Measurements from ENCODE around the gene EBF3. TPM values are rescaled to one million over a fixed set of nuclear protein-coding genes. Genes with fewer than 3 reads are reported as not detected.
A peak's percentile ranks its signal among the peaks of the same experiment; 100 is the strongest.

EBF3 gene
- total RNA-seq, 1 experiment from 2014 or later, result 0.22 TPM

DNA sequence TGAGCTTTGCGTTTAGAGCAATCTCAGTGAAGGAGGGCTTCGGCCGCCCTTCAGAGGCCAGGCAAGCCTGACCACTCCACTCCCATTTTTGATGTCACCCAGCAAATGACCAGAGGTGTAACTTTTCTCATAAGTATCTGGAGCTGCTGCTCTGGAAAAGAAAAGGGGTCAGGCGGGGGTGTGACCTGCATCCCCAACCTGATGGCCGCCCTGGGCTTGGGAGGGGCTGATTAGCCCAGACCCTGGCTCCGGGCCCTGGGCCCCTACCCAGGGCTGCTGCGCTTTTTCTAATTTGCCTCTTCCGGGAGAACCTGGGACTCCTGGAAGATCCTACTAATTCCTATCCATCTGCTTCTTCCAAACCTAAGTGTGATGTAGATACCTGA is 9.6 kb upstream of the EBF3 start:
- no peak for DNase-seq
- H3K18ac ChIP-seq (ENCODE audit: insufficient read length, low read depth, low read length), result no peak overlapping the region
- no peak overlapping the region for H3K4me2 ChIP-seq (ENCODE audit: insufficient read depth, insufficient read length, low read length)
- Mint-ChIP-seq H3K27ac (no peak overlapping the region), H3K4me3 (peak overlapping the region in 1 of 2 experiments; percentile 50; a peak in 1 of 5 replicates), H3K9me3 (peaks cover 4% of the 10 kb centered on the region in 2 experiments; a peak in 3 of 5 replicates), H3K36me3 (ENCODE audit: insufficient read depth in 1 of 3, low read depth in 3 of 3) (no peaks in the 10 kb centered on the region; a peak in 1 of 7 replicates), H3K27me3 (ENCODE audit: low read depth) (peaks cover 93% of the 10 kb centered on the region), H3K4me1 (peaks cover 24 to 27% of the 10 kb centered on the region in 2 experiments)
- no peak overlapping the region for H3T11ph ChIP-seq (ENCODE audit: low read length)
- H3K23ac ChIP-seq (ENCODE audit: insufficient read length, low read depth, low read length), result no peak overlapping the region
- no peak overlapping the region for H2BK15ac ChIP-seq (ENCODE audit: low read depth, low read length)
- H2BK5ac ChIP-seq (ENCODE audit: insufficient read length, low read length), result no peak overlapping the region
- no peak for TF ChIP-seq CTCF (conservative IDR thresholded peaks at IDR 0.05)
- no peak overlapping the region for H3K56ac ChIP-seq (ENCODE audit: insufficient read length, low read depth, low read length)
- no CpG with 5 or more reads among the region's 8 CpGs for WGBS (ENCODE audit: extremely low coverage, insufficient read length, low lambda C conversion rate)
- peaks cover 45% of the 10 kb centered on the region for H3K27me3 ChIP-seq (ENCODE audit: insufficient read depth, low read length)
- H2BK12ac ChIP-seq (ENCODE audit: insufficient read length, low read depth, low read length), result no peak overlapping the region
- H3K4me1 ChIP-seq (ENCODE audit: insufficient read depth, low read length), result no peaks in the 10 kb centered on the region; the same call in 1 of the 2 replicates
- no peak overlapping the region for H2AK5ac ChIP-seq (ENCODE audit: insufficient read length, low read length)
- no peak overlapping the region for H4K91ac ChIP-seq (ENCODE audit: insufficient read length, low read depth, low read length)
- no peak overlapping the region for H4K5ac ChIP-seq (ENCODE audit: insufficient read length, low read depth, low read length)
- no peak overlapping the region for H3K4ac ChIP-seq (ENCODE audit: low read depth, low read length)
- no peak overlapping the region for H3K27ac ChIP-seq (ENCODE audit: insufficient read length, low read depth, low read length)
- H3K14ac ChIP-seq (ENCODE audit: insufficient read depth, low read length), result no peak overlapping the region
- no peak overlapping the region for H2AFZ ChIP-seq (ENCODE audit: low read length)
- no peak overlapping the region for H2BK120ac ChIP-seq (ENCODE audit: low read depth, low read length, poor library complexity, severe bottlenecking)
- no peak overlapping the region for H4K8ac ChIP-seq (replicated peaks; ENCODE audit: insufficient read length, low read depth, low read length)
- no peaks in the 10 kb centered on the region for H4K20me1 ChIP-seq (ENCODE audit: control insufficient read depth, insufficient read depth, insufficient read length)
- H3K9ac ChIP-seq (ENCODE audit: extremely low read depth, insufficient read length, low read length), result no peak overlapping the region
- H3K9me3 ChIP-seq (ENCODE audit: control insufficient read depth, low read depth, low read length), result no peaks in the 10 kb centered on the region
- H3K79me1 ChIP-seq (ENCODE audit: insufficient read depth, low read depth, low read length, poor library complexity, severe bottlenecking), result no peaks in the 10 kb centered on the region
- H3K23me2 ChIP-seq (ENCODE audit: insufficient read length, low read depth, low read length, poor library complexity, severe bottlenecking), result peaks cover 6% of the 10 kb centered on the region
- H2BK20ac ChIP-seq (ENCODE audit: low read depth, low read length, poor library complexity, severe bottlenecking), result no peak overlapping the region
- H3K79me2 ChIP-seq (ENCODE audit: insufficient read depth, low read length), result no peaks in the 10 kb centered on the region
